LNCaP clone FGC (cell line): ENCODE data around the gene B3GLCT.
"Not testable (repeated sequence)": the region's sequence is repeated elsewhere in the genome, so short reads cannot be mapped to it uniquely, and the experiment has no call there.

Source experiments
- DNase-seq: peaks from one replicate; pipeline ENCODE4 v3.0.0-alpha.2; 2011; ENCODE audit warnings: low read depth
- H3K4me3 ChIP-seq: 2 replicates; pipeline ENCODE4 v1.5.1; 2011; ENCODE audit warnings: mild to moderate bottlenecking, low read depth, low read length, control low read depth
- TF ChIP-seq, protein P1 (sequence below): IDR thresholded peaks from 2 replicates; pipeline ENCODE4 v1.5.1; 2012; ENCODE audit warnings: mild to moderate bottlenecking; ENCODE audit not compliant: control insufficient read depth, insufficient read depth; ENCODE audit errors: extremely low read depth

Gene B3GLCT

DNA sequence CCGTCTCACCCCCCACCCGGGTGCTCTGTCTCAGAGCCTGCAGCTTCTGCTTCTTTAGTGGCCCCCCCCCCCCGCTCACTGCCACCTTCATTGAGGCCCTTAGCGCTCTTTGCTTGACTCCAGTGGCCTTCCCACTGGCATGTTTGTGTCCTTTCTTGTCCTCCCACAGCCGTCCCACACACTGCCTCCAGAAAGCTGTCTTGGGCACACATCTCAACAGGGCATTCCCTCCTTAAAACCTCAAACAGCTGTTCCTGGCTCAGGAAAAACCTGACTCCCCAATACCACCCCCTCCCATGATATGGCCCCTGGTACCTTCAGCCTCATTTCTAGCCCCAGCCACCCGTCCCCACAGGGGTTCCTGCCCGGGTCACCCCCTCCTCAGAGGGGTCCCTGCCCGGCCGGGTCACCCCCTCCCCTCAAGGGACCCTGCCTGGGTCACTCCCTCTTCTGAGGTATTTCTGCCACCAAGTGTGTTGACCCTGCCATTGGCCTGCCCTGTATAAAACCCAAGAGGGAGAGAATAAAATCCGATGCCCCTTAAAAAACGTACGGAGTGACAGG, 8.9 kb downstream of the B3GLCT start:
- TF ChIP-seq, protein P1, sequence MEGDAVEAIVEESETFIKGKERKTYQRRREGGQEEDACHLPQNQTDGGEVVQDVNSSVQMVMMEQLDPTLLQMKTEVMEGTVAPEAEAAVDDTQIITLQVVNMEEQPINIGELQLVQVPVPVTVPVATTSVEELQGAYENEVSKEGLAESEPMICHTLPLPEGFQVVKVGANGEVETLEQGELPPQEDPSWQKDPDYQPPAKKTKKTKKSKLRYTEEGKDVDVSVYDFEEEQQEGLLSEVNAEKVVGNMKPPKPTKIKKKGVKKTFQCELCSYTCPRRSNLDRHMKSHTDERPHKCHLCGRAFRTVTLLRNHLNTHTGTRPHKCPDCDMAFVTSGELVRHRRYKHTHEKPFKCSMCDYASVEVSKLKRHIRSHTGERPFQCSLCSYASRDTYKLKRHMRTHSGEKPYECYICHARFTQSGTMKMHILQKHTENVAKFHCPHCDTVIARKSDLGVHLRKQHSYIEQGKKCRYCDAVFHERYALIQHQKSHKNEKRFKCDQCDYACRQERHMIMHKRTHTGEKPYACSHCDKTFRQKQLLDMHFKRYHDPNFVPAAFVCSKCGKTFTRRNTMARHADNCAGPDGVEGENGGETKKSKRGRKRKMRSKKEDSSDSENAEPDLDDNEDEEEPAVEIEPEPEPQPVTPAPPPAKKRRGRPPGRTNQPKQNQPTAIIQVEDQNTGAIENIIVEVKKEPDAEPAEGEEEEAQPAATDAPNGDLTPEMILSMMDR: no peak
- no peak overlapping the region for H3K4me3 ChIP-seq
- no peak for DNase-seq

DNA sequence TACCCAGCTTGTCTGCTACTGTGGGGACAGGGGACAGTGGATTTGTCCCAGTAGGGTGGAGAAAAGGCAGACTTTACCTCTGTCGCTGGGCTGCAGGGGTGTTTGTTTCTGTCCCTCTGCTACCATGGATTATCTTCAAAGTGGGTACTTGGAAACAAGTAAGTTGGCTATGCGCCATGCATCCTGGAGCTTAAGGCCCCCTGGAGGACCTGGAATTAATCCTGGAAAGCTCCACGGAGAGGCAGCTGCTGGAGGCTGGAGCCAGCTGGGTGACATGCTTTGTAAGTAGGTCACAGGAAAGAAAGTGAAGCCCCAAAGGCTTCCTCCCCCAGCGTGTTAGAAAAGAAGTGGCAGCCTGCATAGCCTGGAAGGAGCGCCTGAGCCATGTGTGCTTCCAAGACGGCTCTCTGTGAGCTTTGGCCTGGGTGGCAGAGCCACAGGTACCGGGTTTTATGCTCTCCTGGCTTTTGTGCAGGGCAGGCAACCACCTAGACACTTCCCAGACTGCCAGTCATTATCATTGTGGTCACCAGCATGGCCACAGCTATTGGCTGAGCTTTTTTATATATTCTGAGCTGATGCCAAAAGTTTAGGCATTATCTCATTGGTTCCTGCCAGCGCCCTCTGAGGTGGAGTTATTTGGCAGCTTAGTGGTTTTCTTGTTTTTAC, 9.5 kb downstream of the B3GLCT start:
- no peak overlapping the region for H3K4me3 ChIP-seq

DNA sequence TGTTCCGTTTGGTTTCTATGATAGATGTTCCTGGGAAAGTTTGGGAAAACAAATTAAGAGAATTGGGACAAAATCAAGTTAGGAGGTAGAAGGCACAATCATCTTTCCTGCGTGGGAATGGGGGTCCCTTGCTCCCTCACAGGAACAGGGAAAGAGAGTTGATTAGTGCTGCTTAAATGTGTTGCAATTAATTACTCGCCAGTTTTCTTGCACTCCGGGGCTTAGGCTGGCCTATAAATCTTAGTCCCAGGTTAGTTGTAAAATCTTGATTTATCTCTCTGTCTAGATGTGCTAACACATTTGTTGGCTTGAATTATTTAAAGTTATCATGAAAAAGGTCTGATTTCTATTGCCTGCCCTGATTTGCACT, 10.1 kb downstream of the B3GLCT start:
- H3K4me3 ChIP-seq: no peak overlapping the region
- TF ChIP-seq, protein P1: no peak
- no peak for DNase-seq

More for the DNA sequence above, 9.5 kb downstream of the B3GLCT start:
- no peak for DNase-seq
- TF ChIP-seq, protein P1: no peak

DNA sequence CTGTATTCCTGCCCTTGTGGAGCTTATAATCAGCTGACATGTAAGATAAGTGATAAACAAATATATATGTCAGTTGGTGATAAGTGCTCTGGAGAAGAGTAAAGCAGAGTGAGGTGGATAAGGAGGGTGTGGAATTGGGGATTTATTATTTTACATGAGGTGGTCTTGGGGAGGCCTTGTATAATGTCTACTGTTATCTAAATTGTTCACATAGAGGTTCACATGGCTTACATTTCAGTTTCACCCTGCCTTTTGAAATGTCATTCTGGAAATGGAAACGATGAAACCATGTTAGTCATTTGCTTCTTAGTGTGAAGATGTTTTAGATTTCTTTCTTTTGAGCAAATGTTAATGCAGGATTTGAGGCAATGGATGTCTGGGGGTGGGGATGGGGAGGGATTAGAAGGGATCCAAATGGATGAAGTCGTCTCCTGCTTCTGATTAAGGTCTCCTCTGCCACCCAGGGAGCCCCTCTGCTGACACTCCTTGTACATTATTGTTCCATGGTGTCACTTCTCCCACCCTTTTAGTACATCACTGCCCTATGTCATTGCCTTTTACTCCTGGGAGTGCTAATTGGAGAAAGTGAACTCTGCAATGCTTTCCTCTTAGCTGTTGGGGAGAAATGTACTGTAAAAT, 14.0 kb downstream of the B3GLCT start:
- TF ChIP-seq, protein P1: no peak
- H3K4me3 ChIP-seq: no peak overlapping the region
- no peak for DNase-seq

DNA sequence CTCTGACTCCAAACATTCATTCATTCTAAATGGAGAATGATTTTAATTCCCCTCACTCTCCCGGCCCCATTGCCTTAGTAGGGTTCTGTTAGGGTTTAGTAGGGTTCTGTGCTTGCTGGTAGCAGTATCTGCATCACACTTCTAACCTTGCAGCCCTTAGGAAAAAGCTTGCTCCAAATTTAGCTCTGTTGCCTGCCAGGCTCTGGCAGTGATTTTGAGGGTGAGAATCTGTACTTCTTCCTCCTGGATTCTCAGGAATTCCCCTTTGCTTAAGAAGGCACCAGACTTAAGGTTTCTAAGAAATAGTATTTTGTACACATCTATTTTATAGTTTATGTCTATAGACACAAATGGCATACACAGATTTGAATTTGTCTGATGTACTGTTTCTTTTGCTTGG, 14.7 kb downstream of the B3GLCT start:
- TF ChIP-seq, protein P1: no peak

DNA sequence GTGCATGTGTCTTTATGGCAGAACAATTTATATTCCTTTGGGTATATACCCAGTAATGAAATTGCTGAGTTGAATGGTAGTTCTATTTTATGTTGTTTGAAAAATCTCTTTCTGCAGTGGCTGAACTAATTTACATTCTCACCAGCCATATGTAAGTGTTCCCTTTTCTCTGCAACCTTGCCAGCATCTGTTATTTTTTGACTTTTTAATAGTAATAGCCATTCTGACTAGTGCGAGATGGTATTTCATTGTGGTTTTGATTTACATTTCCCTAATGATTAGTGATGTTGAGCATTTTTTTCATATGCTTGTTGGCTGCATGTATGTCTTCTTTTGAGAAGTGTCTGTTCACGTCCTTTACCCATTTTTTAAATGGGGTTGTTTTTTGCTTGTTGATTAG, 17.1 kb downstream of the B3GLCT start:
- not testable (repeated sequence) for DNase-seq, H3K4me3 ChIP-seq

More for the DNA sequence above, 14.7 kb downstream of the B3GLCT start:
- no peak for DNase-seq
- H3K4me3 ChIP-seq: no peak overlapping the region

DNA sequence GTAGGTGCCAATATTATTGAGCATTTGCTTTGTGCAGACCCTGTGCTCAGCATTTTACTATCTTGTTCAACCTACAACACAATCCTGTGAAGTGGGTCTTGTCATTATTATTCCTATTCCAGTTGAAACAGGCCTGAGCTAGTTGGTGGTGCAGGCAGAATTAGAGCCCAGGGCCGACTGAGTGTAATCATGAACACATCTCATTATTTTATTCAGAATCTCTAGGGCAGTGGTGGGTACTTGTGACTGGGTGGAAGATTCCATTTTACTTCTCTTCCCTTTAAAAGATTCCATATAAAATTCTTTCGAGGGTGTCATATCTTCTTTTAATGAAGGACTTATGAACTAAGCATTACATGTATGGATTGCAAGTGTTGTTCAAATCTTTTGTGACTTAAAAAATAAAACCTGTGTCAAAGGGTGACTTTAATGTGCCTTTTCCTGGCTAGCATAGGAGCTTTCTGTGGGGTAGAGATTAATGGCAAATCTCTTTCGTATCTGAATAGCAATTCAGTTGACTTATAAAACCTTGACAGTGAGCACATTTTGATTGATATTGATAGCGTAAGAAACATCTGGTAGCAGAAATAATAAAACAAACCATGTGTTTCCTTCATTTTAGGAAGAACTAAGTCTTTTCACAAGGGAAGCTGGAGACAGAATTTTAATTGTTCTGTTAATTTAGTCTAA, 20.3 kb downstream of the B3GLCT start:
- TF ChIP-seq, protein P1: no peak
- no peak overlapping the region for H3K4me3 ChIP-seq
- no peak for DNase-seq
